ENCODE results near the gene METTL3.

The METTL3 gene

DNA sequence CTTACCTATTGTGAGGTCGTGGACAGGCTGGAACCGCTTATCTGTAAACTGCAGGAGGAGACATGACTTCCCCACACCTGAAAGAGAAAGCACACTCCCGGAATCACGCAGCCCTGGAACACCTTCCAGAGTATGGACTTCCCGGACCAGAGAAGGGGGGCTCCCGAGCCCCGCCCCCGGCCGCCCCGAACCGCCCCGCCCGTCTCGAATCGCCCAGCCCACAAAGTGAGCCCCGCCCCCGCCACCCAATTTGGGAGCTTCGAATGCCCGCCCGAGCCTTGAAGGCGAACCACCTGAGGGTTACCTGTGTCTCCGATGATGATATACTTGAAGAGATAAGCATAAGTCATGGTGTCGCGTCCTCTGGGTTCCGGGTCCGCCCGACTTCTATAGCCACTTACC, 34.6 kb downstream of the METTL3 start:
- peak overlapping the region; percentile 74 for H3K27ac ChIP-seq (ENCODE audit: low read depth, low read length)
- peak overlapping the region; percentile 90 for H3K4me3 ChIP-seq (ENCODE audit: insufficient read depth, low read length, poor library complexity, severe bottlenecking)
- peaks cover 42% of the 10 kb centered on the region for H3K79me2 ChIP-seq (ENCODE audit: insufficient read depth, low read length)

DNA sequence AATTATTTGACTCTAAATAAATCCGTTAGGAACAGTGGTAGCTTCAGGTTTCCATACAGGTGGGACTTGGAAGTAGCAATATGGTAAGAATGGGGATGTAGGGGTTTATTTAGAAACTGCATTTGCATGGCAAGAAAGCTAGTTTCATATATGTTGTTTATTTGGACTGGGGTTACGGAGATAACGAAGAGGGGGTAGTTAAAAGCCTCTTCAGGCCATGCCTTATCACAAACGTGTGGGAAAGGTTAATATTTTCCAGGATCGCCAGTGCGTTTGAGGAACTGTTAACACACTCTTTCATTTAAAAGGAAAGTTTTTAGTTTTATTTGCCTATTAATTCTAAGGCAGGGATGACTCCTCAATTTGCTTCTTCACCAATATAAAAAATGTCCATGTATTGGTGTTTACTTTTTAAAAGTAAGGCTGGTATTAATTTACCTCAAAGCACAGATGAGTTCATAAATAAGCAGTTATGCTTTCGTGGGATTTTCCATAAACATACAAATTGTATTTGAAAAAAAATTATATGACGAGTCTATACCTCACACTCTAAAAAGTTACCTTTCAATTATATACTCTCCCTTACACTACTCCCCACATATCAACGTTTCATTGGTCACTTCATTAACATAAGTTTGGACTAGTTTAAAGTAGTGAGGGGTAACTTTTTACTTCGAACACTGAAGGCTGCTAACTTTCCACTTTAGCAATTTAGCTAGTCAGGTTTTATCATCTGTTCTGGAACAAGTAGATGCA, 35.2 kb downstream of the METTL3 start:
- Histone ChIP-seq H3K36me3 (ENCODE audit: low read length) (0 out of 2 replicates have a peak, but pooled peaks cover 5% of the 10 kb centered on the region), H3K27ac (ENCODE audit: low read depth, low read length) (peak overlapping the region; percentile 74), H3K9ac (ENCODE audit: low read length) (peak overlapping the region; percentile 71), H3K9me3 (ENCODE audit: insufficient read depth, low read length) (no peaks in the 10 kb centered on the region), H3K9me2 (replicated peaks; ENCODE audit: insufficient read depth, low read length) (no peaks in the 10 kb centered on the region), H2AFZ (ENCODE audit: low read depth, low read length, severe bottlenecking) (peak overlapping the region; percentile 60), H3K79me2 (ENCODE audit: insufficient read depth, low read length) (peaks cover 42% of the 10 kb centered on the region), H3F3A (ENCODE audit: insufficient read depth) (no peaks in the 10 kb centered on the region), H3K4me2 (ENCODE audit: low read depth, low read length, poor library complexity, severe bottlenecking) (peak overlapping the region; percentile 81), H3K27me3 (ENCODE audit: low read length) (no peaks in the 10 kb centered on the region), H4K20me1 (ENCODE audit: low read depth, low read length) (no peaks in the 10 kb centered on the region), H3K4me3 (ENCODE audit: insufficient read depth, low read length, poor library complexity, severe bottlenecking) (peak overlapping the region; percentile 90)
- TF ChIP-seq, protein P1, sequence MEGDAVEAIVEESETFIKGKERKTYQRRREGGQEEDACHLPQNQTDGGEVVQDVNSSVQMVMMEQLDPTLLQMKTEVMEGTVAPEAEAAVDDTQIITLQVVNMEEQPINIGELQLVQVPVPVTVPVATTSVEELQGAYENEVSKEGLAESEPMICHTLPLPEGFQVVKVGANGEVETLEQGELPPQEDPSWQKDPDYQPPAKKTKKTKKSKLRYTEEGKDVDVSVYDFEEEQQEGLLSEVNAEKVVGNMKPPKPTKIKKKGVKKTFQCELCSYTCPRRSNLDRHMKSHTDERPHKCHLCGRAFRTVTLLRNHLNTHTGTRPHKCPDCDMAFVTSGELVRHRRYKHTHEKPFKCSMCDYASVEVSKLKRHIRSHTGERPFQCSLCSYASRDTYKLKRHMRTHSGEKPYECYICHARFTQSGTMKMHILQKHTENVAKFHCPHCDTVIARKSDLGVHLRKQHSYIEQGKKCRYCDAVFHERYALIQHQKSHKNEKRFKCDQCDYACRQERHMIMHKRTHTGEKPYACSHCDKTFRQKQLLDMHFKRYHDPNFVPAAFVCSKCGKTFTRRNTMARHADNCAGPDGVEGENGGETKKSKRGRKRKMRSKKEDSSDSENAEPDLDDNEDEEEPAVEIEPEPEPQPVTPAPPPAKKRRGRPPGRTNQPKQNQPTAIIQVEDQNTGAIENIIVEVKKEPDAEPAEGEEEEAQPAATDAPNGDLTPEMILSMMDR (IDR thresholded peaks at IDR 0.05; ENCODE audit: insufficient read depth, low read length, poor library complexity, severe bottlenecking) = no peak
- no peak for TF ChIP-seq EZH2phosphoT487 (conservative IDR thresholded peaks at IDR 0.05; ENCODE audit: low read length)

More for the DNA sequence above, 34.6 kb downstream of the METTL3 start:
- 0 out of 2 replicates have a peak, but pooled peaks cover 5% of the 10 kb centered on the region for H3K36me3 ChIP-seq (ENCODE audit: low read length)
- H3K27me3 ChIP-seq (ENCODE audit: low read length) = no peaks in the 10 kb centered on the region
- H3F3A ChIP-seq (ENCODE audit: insufficient read depth) = no peaks in the 10 kb centered on the region
- H3K9me2 ChIP-seq (replicated peaks; ENCODE audit: insufficient read depth, low read length) = no peaks in the 10 kb centered on the region
- H3K4me2 ChIP-seq (ENCODE audit: low read depth, low read length, poor library complexity, severe bottlenecking) = peak overlapping the region; percentile 81
- TF ChIP-seq, protein P1 (IDR thresholded peaks at IDR 0.05; ENCODE audit: insufficient read depth, low read length, poor library complexity, severe bottlenecking) = no peak
- TF ChIP-seq EZH2phosphoT487 (conservative IDR thresholded peaks at IDR 0.05; ENCODE audit: low read length) = no peak
- no peaks in the 10 kb centered on the region for H3K9me3 ChIP-seq (ENCODE audit: insufficient read depth, low read length)
- peak overlapping the region; percentile 71 for H3K9ac ChIP-seq (ENCODE audit: low read length)
- no peaks in the 10 kb centered on the region for H4K20me1 ChIP-seq (ENCODE audit: low read depth, low read length)
- H2AFZ ChIP-seq (ENCODE audit: low read depth, low read length, severe bottlenecking) = peak overlapping the region; percentile 60

DNA sequence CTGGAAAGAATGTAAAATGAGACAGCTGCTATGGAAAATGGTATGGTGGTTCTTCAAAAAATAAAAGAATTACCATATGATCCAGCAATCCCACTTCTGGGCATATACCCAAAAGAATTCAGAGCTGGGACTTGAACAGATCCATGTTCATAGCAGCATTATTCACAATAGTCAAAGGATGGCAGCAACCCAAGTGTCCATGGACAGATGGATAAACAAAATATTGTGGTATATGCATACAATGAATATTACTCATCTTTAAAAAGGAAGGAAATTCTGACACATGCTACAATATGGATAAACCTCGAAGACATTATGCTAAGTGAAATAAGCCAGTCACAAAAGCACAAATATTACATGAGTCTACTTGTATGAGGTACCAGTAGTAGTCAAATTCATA, 43.5 kb downstream of the METTL3 start:
- Histone ChIP-seq H3K36me3 (ENCODE audit: low read length) (peaks cover 14% of the 10 kb centered on the region; the same call in 1 of the 2 replicates), H4K20me1 (ENCODE audit: low read depth, low read length) (no peaks in the 10 kb centered on the region), H3K4me2 (ENCODE audit: low read depth, low read length, poor library complexity, severe bottlenecking) (no peak overlapping the region), H3K27ac (ENCODE audit: low read depth, low read length) (no peak overlapping the region), H3K9me3 (ENCODE audit: insufficient read depth, low read length) (no peaks in the 10 kb centered on the region), H3K9me2 (replicated peaks; ENCODE audit: insufficient read depth, low read length) (no peaks in the 10 kb centered on the region), H2AFZ (ENCODE audit: low read depth, low read length, severe bottlenecking) (no peak overlapping the region), H3K27me3 (ENCODE audit: low read length) (no peaks in the 10 kb centered on the region), H3F3A (ENCODE audit: insufficient read depth) (no peaks in the 10 kb centered on the region), H3K4me3 (ENCODE audit: insufficient read depth, low read length, poor library complexity, severe bottlenecking) (no peak overlapping the region), H3K9ac (ENCODE audit: low read length) (no peak overlapping the region), H3K79me2 (ENCODE audit: insufficient read depth, low read length) (no peaks in the 10 kb centered on the region)
- TF ChIP-seq EZH2phosphoT487 (conservative IDR thresholded peaks at IDR 0.05; ENCODE audit: low read length) = no peak
- TF ChIP-seq, protein P1 (IDR thresholded peaks at IDR 0.05; ENCODE audit: insufficient read depth, low read length, poor library complexity, severe bottlenecking) = no peak
